ENCODE results near the gene CTSH. TPM values are rescaled to one million over a fixed set of nuclear protein-coding genes. Genes with fewer than 3 reads are reported as not detected.

The CTSH gene
- polyA plus RNA-seq, 1 donor (not counting 4 experiments of a cell fraction or from before 2014, with no cell fraction given): 23.0 TPM

DNA sequence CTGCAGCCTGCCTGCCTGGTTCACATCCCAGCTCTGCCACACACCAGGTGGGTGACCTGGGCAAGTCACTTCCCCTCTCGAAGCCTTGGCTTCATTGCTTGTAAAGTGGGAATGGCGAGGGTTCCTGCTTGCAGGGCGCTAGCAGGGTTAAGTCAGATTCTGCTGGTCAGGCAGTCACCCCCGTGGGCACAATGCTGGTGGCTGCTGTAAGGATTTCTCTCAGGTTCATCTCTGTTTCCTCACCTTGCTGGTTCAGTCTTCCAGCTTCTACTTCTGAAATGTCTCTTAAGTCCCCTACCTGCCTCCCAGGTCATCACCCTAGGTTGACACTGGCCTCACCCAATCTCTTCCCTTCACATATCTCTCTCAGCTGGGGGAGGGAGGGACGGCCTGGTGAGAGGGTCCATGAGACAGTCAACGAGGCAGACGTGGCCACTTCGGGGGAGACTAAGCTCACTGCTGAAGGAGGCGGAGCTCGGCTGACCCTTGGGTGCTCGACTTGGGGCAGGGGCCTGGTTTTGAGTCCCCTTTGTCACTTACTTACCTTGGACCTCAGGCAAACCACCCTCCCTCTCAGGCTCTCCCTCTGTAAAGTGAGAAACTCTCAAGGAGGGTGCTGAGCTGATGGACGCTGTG, 11.5 kb downstream of the CTSH start:
- no peak overlapping the region for H2AFZ ChIP-seq (ENCODE audit: control insufficient read depth, low read length)
- FAIRE-seq (no peak), DNase-seq (ENCODE audit: low read depth, low spot score) (no peak)
- no peaks in the 10 kb centered on the region for H3K9me3 ChIP-seq (ENCODE audit: control insufficient read depth, low read depth, low read length)
- peaks cover 3% of the 10 kb centered on the region for H4K20me1 ChIP-seq (ENCODE audit: control insufficient read depth, extremely low read depth, insufficient read depth, low read length)
- H3K9ac ChIP-seq (ENCODE audit: control insufficient read depth, extremely low read depth, insufficient read depth, low read length): no peak overlapping the region
- H3K4me3 ChIP-seq (ENCODE audit: control insufficient read depth in 2 of 3, extremely low read depth in 1 of 3, insufficient read depth in 2 of 3, low read depth in 1 of 3, low read length in 3 of 3): no peak overlapping the region
- dilution Hi-C loops (cut with MboI; ENCODE audit: extremely low pct_ligation_motif_present, low sequenced_read_pairs): no loop called here
- no peak for TF ChIP-seq CTCF (optimal IDR thresholded peaks at IDR 0.05 in 1 of 3, IDR thresholded peaks at IDR 0.05 in 1 of 3, conservative IDR thresholded peaks at IDR 0.05 in 1 of 3; ENCODE audit: extremely low read depth in 1 of 3, insufficient read depth in 2 of 3, low read length in 3 of 3)
- TF ChIP-seq EZH2 (IDR thresholded peaks at IDR 0.05; ENCODE audit: low read length): no peak
- no peaks in the 10 kb centered on the region for H3K79me2 ChIP-seq (ENCODE audit: control insufficient read depth, insufficient read depth, low read length)
- no peak overlapping the region for H3K4me2 ChIP-seq (ENCODE audit: control insufficient read depth, extremely low read depth, insufficient read depth, low read depth, low read length)
- peaks cover 21% of the 10 kb centered on the region for H3K4me1 ChIP-seq (ENCODE audit: control insufficient read depth, extremely low read depth, insufficient read depth, low read length)
- no peaks in the 10 kb centered on the region for H3K9me1 ChIP-seq (ENCODE audit: control insufficient read depth, extremely low read depth, insufficient read depth, low read length)
- H3K27ac ChIP-seq (ENCODE audit: control insufficient read depth, insufficient read depth, low read length): no peak overlapping the region
- no peaks in the 10 kb centered on the region for H3K36me3 ChIP-seq (ENCODE audit: control insufficient read depth in 2 of 2, extremely low read depth in 1 of 2, insufficient read depth in 2 of 2, low read length in 2 of 2)
- peaks cover 21% of the 10 kb centered on the region for H3K27me3 ChIP-seq (ENCODE audit: control insufficient read depth, extremely low read depth, insufficient read depth, low read length)

DNA sequence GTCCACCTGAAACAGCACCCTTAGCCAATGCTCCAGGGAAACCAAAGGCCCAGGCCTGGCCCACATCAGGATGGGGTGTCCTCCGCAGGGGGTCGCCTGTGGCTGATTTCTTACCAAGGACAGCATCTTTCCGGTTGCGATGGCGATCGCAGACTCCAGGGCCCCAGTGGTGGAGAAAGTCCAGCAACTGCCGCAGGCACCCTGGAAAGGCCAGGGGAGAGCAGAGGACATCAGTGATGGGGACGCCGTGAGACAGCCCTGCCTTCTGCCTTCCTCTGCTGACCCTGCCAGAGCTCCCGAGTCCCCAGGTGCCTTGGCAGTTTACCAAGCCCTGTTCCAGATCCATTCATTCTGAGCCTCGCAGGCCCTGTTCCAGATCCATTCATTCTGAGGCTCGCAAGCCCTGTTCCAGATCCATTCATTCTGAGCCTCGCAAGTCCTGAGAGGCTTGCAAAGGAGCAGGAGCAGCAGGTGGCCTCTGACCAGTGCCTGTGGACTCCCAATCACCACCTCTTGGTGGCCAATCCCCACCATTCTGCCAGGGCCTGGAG, 12.5 kb downstream of the CTSH start:
- no peak for FAIRE-seq
- no peak for DNase-seq (ENCODE audit: low read depth, low spot score)
- H3K79me2 ChIP-seq (ENCODE audit: control insufficient read depth, insufficient read depth, low read length): no peaks in the 10 kb centered on the region
- H3K4me2 ChIP-seq (ENCODE audit: control insufficient read depth, extremely low read depth, insufficient read depth, low read depth, low read length): no peak overlapping the region
- H3K4me3 ChIP-seq (ENCODE audit: control insufficient read depth in 2 of 3, extremely low read depth in 1 of 3, insufficient read depth in 2 of 3, low read depth in 1 of 3, low read length in 3 of 3): no peak overlapping the region
- no peaks in the 10 kb centered on the region for H3K9me3 ChIP-seq (ENCODE audit: control insufficient read depth, low read depth, low read length)
- TF ChIP-seq CTCF (optimal IDR thresholded peaks at IDR 0.05 in 1 of 3, IDR thresholded peaks at IDR 0.05 in 1 of 3, conservative IDR thresholded peaks at IDR 0.05 in 1 of 3; ENCODE audit: extremely low read depth in 1 of 3, insufficient read depth in 2 of 3, low read length in 3 of 3): no peak
- TF ChIP-seq EZH2 (IDR thresholded peaks at IDR 0.05; ENCODE audit: low read length): no peak
- H2AFZ ChIP-seq (ENCODE audit: control insufficient read depth, low read length): no peak overlapping the region
- peaks cover 3% of the 10 kb centered on the region for H4K20me1 ChIP-seq (ENCODE audit: control insufficient read depth, extremely low read depth, insufficient read depth, low read length)
- peaks cover 21% of the 10 kb centered on the region for H3K4me1 ChIP-seq (ENCODE audit: control insufficient read depth, extremely low read depth, insufficient read depth, low read length)
- no peak overlapping the region for H3K27ac ChIP-seq (ENCODE audit: control insufficient read depth, insufficient read depth, low read length)
- no peak overlapping the region for H3K9ac ChIP-seq (ENCODE audit: control insufficient read depth, extremely low read depth, insufficient read depth, low read length)
- H3K9me1 ChIP-seq (ENCODE audit: control insufficient read depth, extremely low read depth, insufficient read depth, low read length): no peaks in the 10 kb centered on the region
- dilution Hi-C loops (cut with MboI; ENCODE audit: extremely low pct_ligation_motif_present, low sequenced_read_pairs): no loop called here
- peaks cover 21% of the 10 kb centered on the region for H3K27me3 ChIP-seq (ENCODE audit: control insufficient read depth, extremely low read depth, insufficient read depth, low read length)
- H3K36me3 ChIP-seq (ENCODE audit: control insufficient read depth in 2 of 2, extremely low read depth in 1 of 2, insufficient read depth in 2 of 2, low read length in 2 of 2): no peaks in the 10 kb centered on the region

All from keratinocyte (primary cell).